Stimulated activated CD8-positive, alpha-beta memory T cell treated with anti-CD3 and anti-CD28 coated beads, Interleukin-15, amount 100 ng/mL, for 1 hour (primary cell): ENCODE data around the gene TRIM54.

ENCODE experiments used
- DNase-seq: peaks from one replicate; pipeline ENCODE4 v3.0.0-alpha.2; 2020; ENCODE audit warnings: low read depth

Gene TRIM54

DNA sequence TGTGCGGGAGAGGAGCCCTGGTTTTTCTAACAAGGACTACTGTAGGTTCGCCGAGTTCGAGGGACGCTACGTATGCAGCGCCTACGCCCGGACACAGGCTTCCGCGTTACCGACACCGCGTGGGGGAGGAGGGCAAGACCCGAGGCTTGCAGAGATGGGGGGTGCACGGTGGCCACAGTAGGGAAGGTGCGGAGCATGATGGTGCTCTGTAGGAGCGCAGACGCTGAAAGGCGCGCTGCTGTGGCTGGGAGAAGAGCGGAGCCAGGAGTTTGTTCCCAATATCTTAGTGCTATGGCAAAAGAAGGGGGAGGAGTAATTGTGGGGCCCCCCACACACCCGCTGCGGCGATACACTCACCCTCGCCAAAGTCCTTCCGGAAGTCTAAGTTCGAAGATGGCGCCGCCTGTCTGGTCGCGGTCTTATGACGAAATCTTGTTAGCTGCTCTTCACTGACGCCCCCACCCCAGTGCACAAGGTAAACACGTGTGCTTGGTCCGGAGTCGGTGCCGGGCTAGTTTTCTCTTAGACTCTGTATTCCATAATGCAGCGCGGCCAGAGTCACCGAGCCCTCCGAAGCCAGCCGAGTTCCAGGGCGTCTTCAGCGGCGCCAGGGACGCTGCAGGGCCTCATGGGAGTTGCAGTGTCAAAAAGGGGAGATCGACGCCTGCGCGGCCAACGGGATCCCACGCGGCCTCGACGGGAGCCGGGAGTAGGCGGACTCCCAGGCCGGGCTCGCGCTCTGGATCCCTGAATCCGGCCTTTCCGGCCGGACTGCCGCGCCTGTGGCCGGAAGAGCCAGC lies 74.4 kb downstream of the TRIM54 start, which contains the start of gene GTF3C2:
Gene GTF3C2, minus strand, starts transcription at position 383 of the 800 bp plus-strand sequence. CDS start 13,210 bp downstream, outside the sequence.
- peak; percentile 86 for DNase-seq
